Left renal pelvis (tissue), 4 donors: Measurements from ENCODE around the gene KAT14. TPM values are rescaled to one million over a fixed set of nuclear protein-coding genes. Genes with fewer than 3 reads are reported as not detected.
"Not testable (repeated sequence)": the region's sequence is repeated elsewhere in the genome, so short reads cannot be mapped to it uniquely, and the experiment has no call there.

Experiments used
- DNase-seq, 4 donors: peaks; one replicate each; pipeline ENCODE4 v3.0.0-alpha.2; 2013; ENCODE audit warnings: low read depth in 4 of 4, low spot score in 3 of 4
- polyA plus RNA-seq, 4 donors: library from polyadenylated mRNA; unstranded; fragments of 120-200 nt; gene quantifications; one replicate each; pipeline ENCODE4 v1.2.1, GENCODE V29; 2013; ENCODE audit not compliant: insufficient read length in 4 of 4

KAT14 gene, protein sequence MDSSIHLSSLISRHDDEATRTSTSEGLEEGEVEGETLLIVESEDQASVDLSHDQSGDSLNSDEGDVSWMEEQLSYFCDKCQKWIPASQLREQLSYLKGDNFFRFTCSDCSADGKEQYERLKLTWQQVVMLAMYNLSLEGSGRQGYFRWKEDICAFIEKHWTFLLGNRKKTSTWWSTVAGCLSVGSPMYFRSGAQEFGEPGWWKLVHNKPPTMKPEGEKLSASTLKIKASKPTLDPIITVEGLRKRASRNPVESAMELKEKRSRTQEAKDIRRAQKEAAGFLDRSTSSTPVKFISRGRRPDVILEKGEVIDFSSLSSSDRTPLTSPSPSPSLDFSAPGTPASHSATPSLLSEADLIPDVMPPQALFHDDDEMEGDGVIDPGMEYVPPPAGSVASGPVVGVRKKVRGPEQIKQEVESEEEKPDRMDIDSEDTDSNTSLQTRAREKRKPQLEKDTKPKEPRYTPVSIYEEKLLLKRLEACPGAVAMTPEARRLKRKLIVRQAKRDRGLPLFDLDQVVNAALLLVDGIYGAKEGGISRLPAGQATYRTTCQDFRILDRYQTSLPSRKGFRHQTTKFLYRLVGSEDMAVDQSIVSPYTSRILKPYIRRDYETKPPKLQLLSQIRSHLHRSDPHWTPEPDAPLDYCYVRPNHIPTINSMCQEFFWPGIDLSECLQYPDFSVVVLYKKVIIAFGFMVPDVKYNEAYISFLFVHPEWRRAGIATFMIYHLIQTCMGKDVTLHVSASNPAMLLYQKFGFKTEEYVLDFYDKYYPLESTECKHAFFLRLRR
- polyA plus RNA-seq: 10 to 100 TPM; 20.9 to 27.8 (median 27.3) TPM

DNA sequence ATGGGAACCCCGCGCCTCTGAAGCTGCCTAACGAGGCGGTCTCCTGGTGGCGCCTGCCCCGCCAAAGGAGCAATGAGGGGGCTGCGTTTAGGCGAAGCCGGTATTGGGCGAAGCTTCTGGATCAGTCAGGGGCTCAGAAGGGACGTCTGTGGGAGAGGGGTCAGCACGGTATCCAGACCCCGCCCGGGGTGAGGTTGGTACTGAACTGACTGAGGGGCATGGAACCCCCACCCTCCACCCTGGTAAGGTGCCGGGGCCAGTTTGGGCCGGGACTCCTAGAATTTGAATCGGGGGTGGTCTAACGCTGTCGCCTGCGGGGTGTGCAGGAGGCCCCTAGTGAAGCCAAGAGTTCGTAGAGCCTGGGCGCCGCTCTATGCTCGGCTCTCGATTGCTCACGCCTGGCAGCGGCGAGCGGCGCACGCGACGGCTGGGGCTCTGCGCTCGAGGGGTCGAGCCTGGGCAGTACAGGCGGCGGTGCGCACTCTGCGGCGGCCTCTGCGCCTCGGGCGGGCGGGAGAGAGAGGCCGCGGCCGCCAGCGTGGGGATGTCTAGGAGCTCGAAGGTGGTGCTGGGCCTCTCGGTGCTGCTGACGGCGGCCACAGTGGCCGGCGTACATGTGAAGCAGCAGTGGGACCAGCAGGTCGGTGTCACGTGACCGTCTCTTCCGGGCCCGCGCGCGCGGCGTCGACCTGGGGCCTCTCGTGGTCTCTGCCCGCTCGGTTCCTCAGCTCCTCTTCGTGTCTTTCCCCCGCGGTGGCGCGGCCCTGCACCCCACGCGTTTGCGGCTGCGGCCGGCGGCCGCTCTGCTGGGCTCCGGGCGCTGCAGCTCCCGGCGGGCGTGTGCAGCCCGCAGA lies at the start of gene KAT14, which contains the start of gene PET117:
KAT14 (plus strand) TSS at position 452 of the 854 bp plus-strand sequence. CDS start 4,798 bp downstream, outside the sequence.
PET117 (plus strand) TSS at position 452 of the 854 bp plus-strand sequence; CDS start at position 545, 93 bp downstream.
- peak; percentile 86 to 93 (median 90) for DNase-seq

DNA sequence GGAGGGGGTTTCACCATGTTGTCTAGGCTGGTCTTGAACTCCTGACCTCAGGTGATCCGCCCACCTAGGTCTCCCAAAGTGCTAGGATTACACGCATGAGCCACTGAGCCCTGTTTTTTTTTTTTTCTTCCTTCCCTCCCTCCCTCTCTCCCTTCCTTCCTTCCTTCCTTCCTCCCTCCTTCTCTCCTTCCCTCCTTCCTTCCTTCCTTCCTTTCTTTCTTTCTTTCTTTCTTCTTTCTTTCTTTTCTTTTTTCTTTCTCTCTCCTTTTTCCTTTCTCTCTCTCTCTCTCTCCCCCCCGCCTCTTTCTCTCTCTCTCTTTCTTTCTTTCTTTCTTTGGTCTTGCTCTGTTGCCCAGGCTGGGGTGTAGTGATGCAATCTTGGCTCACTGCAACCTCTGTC lies 49.4 kb upstream of the KAT14 start:
- DNase-seq: not testable (repeated sequence)

DNA sequence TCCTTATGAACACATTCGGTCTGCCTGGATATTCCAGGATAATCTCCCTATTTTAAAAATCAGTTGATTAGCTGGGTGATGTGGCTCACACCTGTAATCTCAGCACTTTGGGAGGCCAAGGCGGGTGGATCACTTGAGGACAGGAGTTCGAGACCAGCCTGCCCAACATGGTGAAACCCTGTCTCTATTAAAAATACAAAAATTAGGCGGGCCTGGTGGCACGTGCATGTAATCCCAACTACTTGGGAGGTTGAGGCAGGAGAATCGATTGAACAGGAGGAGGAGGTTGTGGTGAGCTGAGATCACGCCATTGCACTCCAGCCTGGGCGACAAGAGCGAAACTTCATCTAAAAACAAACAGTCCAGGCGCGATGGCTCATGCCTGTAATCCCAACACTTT lies 48.8 kb upstream of the KAT14 start:
- DNase-seq: not testable (repeated sequence)

DNA sequence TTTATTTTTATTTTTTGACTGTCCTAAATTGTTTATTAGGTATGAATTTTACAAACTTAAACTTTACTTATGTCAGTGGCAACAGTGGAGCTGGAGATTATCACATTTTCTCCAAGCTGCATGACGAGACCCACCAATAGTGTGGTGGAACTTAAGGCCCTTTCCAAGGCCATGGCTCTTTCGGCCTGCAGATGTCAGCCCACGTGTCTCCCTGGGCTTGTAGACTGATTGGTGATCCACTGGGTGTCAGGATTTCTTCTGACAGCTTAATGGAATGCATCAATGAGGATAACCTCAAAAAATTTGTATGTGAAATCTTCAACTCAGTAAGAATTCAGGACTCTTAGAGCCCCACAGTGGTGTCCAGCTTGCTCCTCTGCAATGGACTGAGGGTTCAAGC lies 47.6 kb upstream of the KAT14 start:
- DNase-seq: no peak

DNA sequence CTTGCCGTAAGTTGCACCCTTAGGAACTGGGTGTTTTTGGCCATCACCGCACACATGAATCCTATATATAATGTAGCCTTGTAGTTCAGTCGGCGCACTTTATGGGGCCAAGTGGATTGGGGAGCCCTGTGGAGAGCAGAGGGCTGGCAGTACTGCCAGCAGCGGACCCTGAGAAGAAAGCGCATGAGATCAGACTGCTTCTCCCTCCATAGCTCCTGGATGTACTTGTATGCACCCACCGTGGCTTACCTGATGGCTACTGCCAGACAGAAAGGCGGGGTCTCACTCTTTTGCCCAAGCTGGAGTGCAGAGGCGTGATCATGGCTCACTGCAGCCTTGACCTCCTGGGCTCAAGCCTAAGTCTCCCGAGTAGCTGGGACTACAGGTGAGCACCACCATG lies 47.2 kb upstream of the KAT14 start:
- DNase-seq: no peak

DNA sequence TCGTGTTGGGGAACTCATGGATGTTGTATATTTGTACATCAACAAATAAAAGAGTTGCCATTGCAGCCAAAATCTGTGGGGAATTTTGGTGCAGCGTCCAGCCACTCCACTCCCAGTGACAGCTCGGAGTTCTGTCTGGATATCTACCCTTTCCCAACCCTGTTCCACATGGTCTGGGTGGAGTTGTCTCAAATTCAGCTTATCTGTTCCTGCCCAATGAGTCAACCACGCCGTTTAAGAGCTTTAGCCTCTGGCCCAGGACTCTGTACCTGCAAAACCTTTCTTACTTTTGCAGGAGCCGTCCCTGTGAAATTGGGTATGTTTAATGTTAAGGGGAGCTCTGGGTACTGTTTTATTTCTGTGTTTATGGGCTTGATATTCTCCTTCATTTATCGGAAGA lies 46.0 kb upstream of the KAT14 start:
- no peak for DNase-seq

DNA sequence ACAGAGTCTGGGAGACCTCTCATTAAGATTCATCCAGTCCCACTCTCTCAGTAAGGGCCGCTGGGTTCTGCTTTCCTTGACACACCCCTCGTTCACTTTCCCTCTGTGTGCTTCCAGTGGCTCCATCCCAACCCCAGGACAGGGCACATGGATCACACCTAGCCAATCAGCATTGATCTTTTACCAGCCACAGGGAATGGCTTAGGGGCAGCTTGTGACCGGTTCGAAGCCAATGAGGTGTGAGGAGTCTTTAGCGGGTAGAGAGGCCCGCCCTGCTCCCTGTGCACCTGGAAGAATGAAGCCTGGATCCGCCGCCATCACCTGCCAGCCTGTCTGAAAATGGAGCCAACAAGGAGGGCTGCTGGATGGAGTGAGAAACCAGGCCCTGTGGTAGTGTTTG lies 44.8 kb upstream of the KAT14 start:
- no peak for DNase-seq

DNA sequence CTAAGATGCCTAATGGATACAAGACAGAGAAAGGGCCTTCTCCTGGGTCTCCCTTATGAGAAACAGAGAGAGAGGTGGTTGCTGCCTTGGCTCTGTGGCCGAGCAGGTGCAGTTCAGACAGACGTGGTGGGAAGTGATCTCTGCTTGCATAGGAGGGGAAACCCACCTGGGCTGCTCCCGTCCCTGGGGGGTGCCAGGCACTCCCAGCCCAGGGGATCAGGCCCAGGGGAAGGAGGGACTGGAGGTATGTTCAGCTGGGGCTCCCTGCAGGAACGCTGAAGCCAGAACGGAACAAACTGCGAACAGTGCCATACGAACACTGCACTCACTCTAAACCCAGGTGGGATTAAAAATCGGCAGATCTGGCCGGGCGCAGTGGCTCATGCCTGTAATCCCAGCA lies 44.3 kb upstream of the KAT14 start:
- no peak for DNase-seq

DNA sequence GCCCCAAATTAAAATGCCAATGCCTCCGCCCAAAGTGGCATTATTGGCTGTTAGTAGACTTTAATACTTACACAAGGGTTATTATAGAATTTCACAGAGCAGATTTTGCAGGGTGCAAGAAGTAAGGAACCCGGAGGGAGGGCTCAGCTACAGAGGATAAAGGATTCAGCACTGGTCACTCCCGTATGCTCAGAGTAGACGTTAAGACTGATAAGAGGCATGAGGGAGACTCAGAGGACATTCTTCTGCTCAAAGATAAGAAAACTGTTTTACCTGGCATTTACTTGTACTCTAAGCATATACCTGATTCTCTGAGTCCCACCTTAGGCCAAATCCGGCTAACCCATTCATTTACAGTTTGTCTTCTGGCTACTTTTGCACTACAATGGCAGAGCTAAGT lies 43.5 kb upstream of the KAT14 start:
- DNase-seq: no peak

DNA sequence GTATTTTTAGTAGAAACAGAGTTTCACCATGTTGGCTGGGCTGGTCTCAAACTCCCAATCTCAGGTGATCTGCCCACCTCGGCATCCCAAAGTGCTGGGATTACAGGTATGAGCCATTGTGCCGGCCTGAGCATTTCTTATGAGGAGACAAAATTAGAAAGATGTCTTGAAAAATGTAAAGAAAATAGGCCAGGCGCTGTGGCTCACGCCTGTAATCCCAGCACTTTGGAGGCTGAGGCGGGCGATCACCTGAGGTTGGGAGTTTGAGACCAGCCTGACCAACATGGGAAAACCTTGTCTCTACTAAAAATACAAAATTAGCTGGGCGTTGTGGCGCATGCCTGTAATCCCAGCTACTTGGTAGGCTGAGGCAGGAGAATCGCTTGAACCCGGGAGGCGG lies 37.1 kb upstream of the KAT14 start:
- DNase-seq: not testable (repeated sequence)

DNA sequence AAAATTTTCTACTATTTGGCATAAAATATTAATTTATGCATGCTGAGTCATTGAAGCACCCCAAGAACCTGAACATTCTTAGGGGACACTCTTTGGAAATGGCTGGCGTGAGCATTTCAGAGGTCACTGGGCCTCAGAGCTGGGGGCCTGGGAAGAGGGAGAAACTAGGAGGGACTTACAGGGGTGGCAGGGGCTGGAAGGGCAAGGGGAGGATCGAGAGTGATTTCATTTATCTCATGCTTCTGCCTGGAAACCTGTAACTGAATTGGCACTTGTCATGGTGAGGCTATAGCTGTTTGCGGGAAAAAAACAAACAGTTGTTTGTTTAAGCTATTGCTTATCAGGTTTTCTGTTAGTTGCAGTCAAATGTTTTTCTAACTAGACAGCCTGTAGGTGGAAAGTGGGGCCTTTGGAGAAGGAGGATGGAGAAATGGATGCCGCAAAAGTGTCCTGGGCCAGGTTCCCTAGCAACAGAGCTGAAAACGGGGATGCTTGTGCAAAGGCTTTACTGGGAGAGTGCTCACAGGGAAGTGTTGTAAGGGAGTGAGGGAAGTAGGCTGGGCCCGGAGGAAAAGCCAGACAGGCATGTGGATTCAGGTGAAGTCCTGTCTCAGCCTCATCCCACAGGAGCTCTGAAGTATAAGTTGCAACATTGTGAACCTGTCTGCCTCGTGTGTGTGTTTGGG lies 36.4 kb upstream of the KAT14 start:
- DNase-seq: no peak

DNA sequence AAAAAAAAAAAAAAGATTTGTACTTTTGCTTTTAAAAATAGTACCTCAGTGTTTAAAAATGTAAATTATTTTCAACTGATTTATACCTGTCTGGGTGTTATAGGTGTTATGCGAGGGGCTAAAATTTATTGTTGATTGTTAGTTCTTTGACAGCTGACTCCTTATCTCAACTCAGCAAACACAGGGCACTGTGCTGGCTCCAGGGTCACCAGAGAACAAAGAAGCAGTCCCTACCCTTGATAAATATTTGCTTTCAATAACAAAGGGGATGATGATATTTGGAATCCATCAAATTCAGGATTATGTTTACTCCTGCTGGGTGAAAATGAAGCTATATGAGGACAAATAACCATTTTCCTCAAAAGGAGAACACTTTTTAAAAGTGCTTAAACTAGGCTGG lies 34.2 kb upstream of the KAT14 start:
- no peak for DNase-seq

DNA sequence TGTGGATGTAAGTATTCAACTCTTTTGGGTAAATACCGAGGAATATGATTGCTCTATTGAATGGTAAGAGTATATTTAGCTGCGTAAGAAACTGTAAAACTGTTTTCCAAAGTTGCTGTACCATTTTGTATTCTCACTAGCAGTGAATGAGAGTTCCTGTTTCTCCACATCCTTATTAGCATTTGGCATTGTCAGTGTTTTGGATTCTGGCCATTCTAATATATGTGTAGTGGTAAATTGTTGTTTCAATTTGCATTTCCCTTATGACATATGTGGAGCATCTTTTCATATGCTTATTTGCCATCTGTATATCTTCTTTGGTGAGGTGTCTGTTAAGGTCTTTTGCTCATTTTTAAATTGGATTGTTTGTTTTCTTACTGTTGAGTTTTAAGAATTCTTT lies 29.3 kb upstream of the KAT14 start:
- DNase-seq: no peak

DNA sequence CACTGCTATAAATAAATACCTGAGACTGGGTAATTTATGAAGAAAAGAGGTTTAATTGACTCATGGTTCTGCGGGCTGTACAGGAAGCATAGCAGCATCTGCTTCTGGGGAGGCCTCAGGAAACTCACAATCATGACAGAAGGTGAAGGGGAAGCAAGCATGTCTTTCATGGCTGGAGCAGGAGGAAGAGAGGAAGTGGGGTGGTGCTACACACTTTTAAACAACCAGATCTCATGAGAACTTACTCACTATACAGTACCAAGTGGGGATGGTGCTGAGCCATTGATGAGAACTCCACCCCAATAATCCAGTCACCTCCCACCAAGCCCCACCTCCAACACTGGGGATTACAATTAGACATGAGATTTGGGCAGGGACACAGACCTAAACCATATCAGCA lies 9.1 kb upstream of the KAT14 start:
- not testable (repeated sequence) for DNase-seq

DNA sequence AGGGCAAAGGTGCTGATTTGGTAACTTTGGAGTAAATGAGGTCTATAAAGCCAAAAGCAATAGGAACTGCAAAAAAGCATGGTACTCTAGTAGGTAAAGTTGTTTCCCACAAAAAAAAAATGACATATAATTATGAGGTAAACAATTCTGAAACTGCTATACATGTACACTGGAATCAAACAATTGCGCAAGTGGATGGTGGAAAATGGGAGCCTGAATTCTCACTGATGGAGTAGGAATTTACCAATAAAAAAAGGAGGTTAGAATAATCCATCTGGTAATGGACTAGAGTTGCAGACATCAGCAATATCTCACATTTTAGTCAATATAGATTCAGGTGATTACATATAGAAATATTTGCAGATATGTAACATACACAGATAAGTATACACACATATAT lies 5.0 kb upstream of the KAT14 start:
- DNase-seq: no peak

DNA sequence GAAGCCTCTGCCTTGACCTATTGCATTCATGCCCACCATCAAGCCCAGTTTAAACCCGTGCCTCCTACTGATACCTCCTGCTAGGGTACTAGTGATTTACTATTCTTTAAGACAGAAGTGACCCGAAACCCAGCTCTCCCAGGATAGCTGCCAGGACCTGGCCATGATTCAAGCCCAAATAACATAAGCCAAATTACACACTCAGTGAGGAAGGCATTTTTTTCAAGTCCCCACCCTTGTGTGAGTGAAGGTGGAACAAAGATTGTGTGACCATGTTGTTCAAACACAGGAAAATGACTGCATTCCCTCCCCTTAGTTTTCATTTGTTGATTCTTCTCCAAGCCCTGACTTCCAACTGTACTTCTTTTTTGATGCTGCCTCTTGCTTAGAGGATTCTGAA lies 3.7 kb upstream of the KAT14 start:
- no peak for DNase-seq

DNA sequence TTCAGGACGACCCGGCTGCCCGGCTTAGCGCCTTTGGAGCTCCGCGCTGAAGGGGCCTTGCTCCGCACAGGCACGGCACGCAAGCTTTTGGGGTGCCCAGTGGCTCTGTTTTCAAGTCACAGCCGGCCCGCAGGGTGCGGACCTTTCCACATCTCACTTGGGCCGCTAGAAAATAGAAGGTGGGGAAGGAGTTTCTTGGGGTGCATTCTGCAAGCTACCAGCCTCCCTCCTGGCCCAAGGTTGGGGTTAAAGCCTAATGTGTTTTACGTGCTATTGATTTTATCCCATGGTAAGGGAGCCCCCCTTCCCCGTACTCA lies 561 bp downstream of the KAT14 start:
- no peak for DNase-seq

DNA sequence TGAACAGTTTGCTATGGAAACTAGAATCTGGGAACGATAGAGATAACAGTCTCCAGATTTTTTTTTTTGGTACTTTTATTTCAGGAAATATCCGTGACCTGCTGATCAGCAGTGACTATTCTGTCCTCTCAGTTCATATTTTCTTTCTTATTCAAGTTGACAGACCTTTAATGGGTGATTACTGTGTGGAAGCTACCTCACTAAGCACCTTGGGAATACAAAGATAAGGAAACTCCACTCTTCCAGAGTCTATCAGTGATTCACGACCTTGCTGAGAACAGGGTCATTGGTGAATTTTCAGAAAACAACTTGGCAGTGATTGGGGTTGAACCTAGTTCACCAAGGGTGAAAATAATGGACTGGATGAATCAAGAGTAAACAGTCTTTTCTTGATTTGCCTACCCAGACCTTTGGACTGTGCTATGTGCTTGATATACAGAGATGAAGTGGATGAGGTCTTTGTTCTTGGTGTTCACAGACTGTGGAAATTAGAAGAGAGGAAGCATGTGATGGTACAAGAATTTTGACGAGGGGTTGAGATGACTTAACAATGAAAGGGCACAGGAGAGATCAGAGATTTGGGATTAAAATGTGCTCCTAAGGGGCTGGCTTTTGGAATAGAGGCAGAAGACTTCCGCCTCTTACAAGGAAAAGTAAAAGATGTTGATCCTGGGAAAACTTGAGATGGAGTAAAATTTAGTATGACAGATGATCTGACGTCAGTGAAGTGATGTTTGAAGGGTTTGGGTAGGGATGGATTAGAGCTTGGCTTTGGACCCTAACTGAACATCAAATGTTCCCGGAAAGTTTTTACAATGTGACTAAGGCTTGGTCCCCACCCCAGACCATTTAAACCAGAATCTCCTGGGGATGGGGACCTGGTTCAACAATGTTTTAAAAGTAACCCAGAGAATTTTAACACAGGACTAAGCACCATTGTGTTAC lies 1.2 kb downstream of the KAT14 start:
- DNase-seq: no peak

DNA sequence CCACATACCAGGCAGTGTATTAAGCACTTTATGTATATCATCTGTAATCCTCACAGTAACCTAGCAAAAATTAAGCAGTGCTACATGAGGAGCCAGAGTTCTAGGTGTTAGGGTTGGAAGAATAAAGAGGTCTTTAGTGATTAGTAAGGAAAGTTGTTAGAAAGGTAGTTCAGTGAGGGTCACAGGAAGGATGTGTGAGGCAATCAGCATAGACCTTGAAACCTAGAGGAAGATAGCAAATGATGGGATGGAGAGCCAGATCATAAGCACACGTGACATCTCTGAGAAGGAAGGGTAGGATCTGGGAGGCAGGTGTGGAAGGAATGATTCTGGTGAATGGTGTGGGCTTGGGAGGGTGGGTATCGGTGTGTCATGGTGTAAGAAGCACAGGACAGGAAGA lies 2.2 kb downstream of the KAT14 start:
- no peak for DNase-seq
